BJ (cell line): Measurements from ENCODE around the gene CANT1. TPM values are rescaled to one million over a fixed set of nuclear protein-coding genes. Genes with fewer than 3 reads are reported as not detected.

Source experiments
- CTCF ChIA-PET: fragments of 350-600 bp; formaldehyde crosslinking; extraction: SDS; loops from one replicate; lab custom pipeline; 2021; ENCODE audit warnings: antibody characterized with exemption, inconsistent platforms; lab: Yijun Ruan, JAX
- POLR2A ChIA-PET: fragments of 300-600 bp; sonication (Branson Sonifier 250); formaldehyde crosslinking; extraction: SDS; loops from one replicate; lab custom pipeline; 2021; ENCODE audit warnings: antibody characterized with exemption; lab: Charles Lee
- DNase-seq: peaks from one replicate; pipeline ENCODE4 v3.0.0-alpha.2; 2011; ENCODE audit warnings: low read depth
- H3K27me3 ChIP-seq: 2 replicates; pipeline ENCODE4 v1.6.0; 2011; ENCODE audit warnings: low read length; ENCODE audit not compliant: control insufficient read depth, insufficient read depth
- H3K36me3 ChIP-seq: 2 replicates; pipeline ENCODE4 v1.5.1; 2011; ENCODE audit warnings: low read length; ENCODE audit not compliant: control insufficient read depth, insufficient read depth
- H3K4me3 ChIP-seq: 2 replicates; pipeline ENCODE4 v1.5.1; 2011; ENCODE audit warnings: low read depth, mild to moderate bottlenecking, control low read depth, low read length
- CTCF ChIP-seq: IDR thresholded peaks from 2 replicates; pipeline ENCODE4 v1.5.1; 2011; ENCODE audit warnings: low read depth, mild to moderate bottlenecking, control low read depth, inconsistent platforms, low read length, moderate library complexity; ENCODE audit not compliant: insufficient read depth
- polyA plus RNA-seq: library from polyadenylated mRNA; depleted of rRNA; stranded (reverse); fragments of >200 nt; gene quantifications from 2 replicates; pipeline ENCODE4 v1.2.3, GENCODE V29; 2011

The CANT1 gene
- polyA plus RNA-seq, 1 experiment: 83.5 TPM

GRCh38 chr17:78991906-78992532, 17.5 kb downstream of the CANT1 start:
- DNase-seq: no peak
- ChIA-PET POLR2A (no interaction called here), CTCF (interaction anchor here (1.0 kb wide), 1 partner anchor 401 kb away, joined by 3 read pairs; no protein-coding TSS in a partner anchor)
- Histone ChIP-seq H3K27me3 (no peaks in the 10 kb centered on the region), H3K36me3 (peaks cover 33% of the 10 kb centered on the region), H3K4me3 (no peak overlapping the region)
- no peak for TF ChIP-seq CTCF

- no peak overlapping the region for H3K4me3 ChIP-seq
- ChIA-PET CTCF (interaction anchor here (1.0 kb wide), 1 partner anchor 402 kb away, joined by 3 read pairs; no protein-coding TSS in a partner anchor), POLR2A (no interaction called here)
- H3K36me3 ChIP-seq: peaks cover 26% of the 10 kb centered on the region
- H3K27me3 ChIP-seq: no peaks in the 10 kb centered on the region
- TF ChIP-seq CTCF: no peak
- DNase-seq: no peak
These were observed 18.4 kb downstream of the CANT1 start for GRCh38 chr17:78991017-78991738.

GRCh38 chr17:78990349-78991016, 19.1 kb downstream of the CANT1 start:
- no peak for TF ChIP-seq CTCF
- Histone ChIP-seq H3K27me3 (no peaks in the 10 kb centered on the region), H3K36me3 (peaks cover 22% of the 10 kb centered on the region), H3K4me3 (no peak overlapping the region)
- CTCF ChIA-PET: no interaction called here
- POLR2A ChIA-PET: no interaction called here
- no peak for DNase-seq

- H3K27me3 ChIP-seq: no peaks in the 10 kb centered on the region
- DNase-seq: no peak
- POLR2A ChIA-PET: no interaction called here
- no peak overlapping the region for H3K4me3 ChIP-seq
- CTCF ChIA-PET: interaction anchor here (1.0 kb wide), 1 partner anchor 405 kb away, joined by 3 read pairs; no protein-coding TSS in a partner anchor
- no peak for TF ChIP-seq CTCF
- H3K36me3 ChIP-seq: peaks cover 13% of the 10 kb centered on the region
These were observed 21.4 kb downstream of the CANT1 start for GRCh38 chr17:78988152-78988551.
